Measurements from ENCODE around the gene PSME3.
"Not testable (repeated sequence)": the region's sequence is repeated elsewhere in the genome, so short reads cannot be mapped to it uniquely, and the experiment has no call there.

The PSME3 gene

GRCh38 chr17:42851371-42852240, 18.4 kb downstream of the PSME3 start:
- not testable (repeated sequence) for DNase-seq (ENCODE audit: low read depth in 2 of 2)

- DNase-seq (ENCODE audit: low read depth in 2 of 2), result no peak
These were observed 19.2 kb downstream of the PSME3 start for GRCh38 chr17:42852351-42852750.

- DNase-seq (ENCODE audit: low read depth in 2 of 2), result no peak
These were observed 19.8 kb downstream of the PSME3 start for GRCh38 chr17:42853004-42853403.

GRCh38 chr17:42853597-42853967, 20.4 kb downstream of the PSME3 start:
- DNase-seq (ENCODE audit: low read depth in 2 of 2), result no peak

- no peak for DNase-seq (ENCODE audit: low read depth in 2 of 2)
These were observed 21.0 kb downstream of the PSME3 start for GRCh38 chr17:42853968-42854790.

- no peak for DNase-seq (ENCODE audit: low read depth in 2 of 2)
These were observed 21.9 kb downstream of the PSME3 start for GRCh38 chr17:42855048-42855596.

- not testable (repeated sequence) for DNase-seq (ENCODE audit: low read depth in 2 of 2)
These were observed 22.9 kb downstream of the PSME3 start for GRCh38 chr17:42856093-42856492.

- not testable (repeated sequence) for DNase-seq (ENCODE audit: low read depth in 2 of 2)
These were observed 23.3 kb downstream of the PSME3 start for GRCh38 chr17:42856516-42856915.

- no peak for DNase-seq (ENCODE audit: low read depth in 2 of 2)
These were observed 24.2 kb downstream of the PSME3 start for GRCh38 chr17:42857389-42857788.

GRCh38 chr17:42865638-42866094, 32.5 kb downstream of the PSME3 start:
- DNase-seq (ENCODE audit: low read depth in 2 of 2), result no peak

- no peak for DNase-seq (ENCODE audit: low read depth in 2 of 2)
These were observed 33.0 kb downstream of the PSME3 start for GRCh38 chr17:42866216-42866615.

- no peak for DNase-seq (ENCODE audit: low read depth in 2 of 2)
These were observed 33.7 kb downstream of the PSME3 start for GRCh38 chr17:42866631-42867575.

- DNase-seq (ENCODE audit: low read depth in 2 of 2), result not testable (repeated sequence)
These were observed 34.6 kb downstream of the PSME3 start for GRCh38 chr17:42867694-42868261.

- no peak for DNase-seq (ENCODE audit: low read depth in 2 of 2)
These were observed 35.1 kb downstream of the PSME3 start for GRCh38 chr17:42868338-42868737.

GRCh38 chr17:42871647-42872046, 38.5 kb downstream of the PSME3 start:
- DNase-seq (ENCODE audit: low read depth in 2 of 2), result no peak

GRCh38 chr17:42872251-42872965, 39.2 kb downstream of the PSME3 start:
- DNase-seq (ENCODE audit: low read depth in 2 of 2), result no peak

GRCh38 chr17:42873315-42873714, 40.1 kb downstream of the PSME3 start:
- DNase-seq (ENCODE audit: low read depth in 2 of 2), result no peak

GRCh38 chr17:42873932-42874695, 40.9 kb downstream of the PSME3 start:
- DNase-seq (ENCODE audit: low read depth in 2 of 2), result not testable (repeated sequence)

GRCh38 chr17:42877037-42877436, 43.8 kb downstream of the PSME3 start:
- no peak for DNase-seq (ENCODE audit: low read depth in 2 of 2)
